Effector memory CD8-positive, alpha-beta T cell (primary cell): ENCODE data around the gene CTSZ.

ENCODE experiments used
- ATAC-seq: fragments of 150-1000 bp; cut with Tn5 transposase; replicated peaks from 2 replicates; pipeline ENCODE4 v1.10.0; 2021; ENCODE audit warnings: mild to moderate bottlenecking, moderate library complexity
- DNase-seq, 3 experiments: peaks; one replicate each; pipeline ENCODE4 v3.0.0; 2021
- H3K27ac Mint-ChIP-seq, 2 donors: one replicate each; pipeline ENCODE4 v1.8.0; 2022; ENCODE audit warnings: mild to moderate bottlenecking in 2 of 2, mixed read lengths in 2 of 2, moderate library complexity in 2 of 2
- H3K27me3 Mint-ChIP-seq, 2 donors: one replicate each; pipeline ENCODE4 v1.8.0; 2022; ENCODE audit warnings: mixed read lengths in 2 of 2
- H3K36me3 Mint-ChIP-seq: one replicate; pipeline ENCODE4 v1.8.0; 2022; ENCODE audit warnings: mild to moderate bottlenecking, moderate library complexity, mixed read lengths; ENCODE audit not compliant: insufficient read depth
- H3K4me1 Mint-ChIP-seq, 2 donors: one replicate each; pipeline ENCODE4 v1.8.0; 2022; ENCODE audit warnings: low read depth in 2 of 2, mixed read lengths in 2 of 2
- H3K4me3 Mint-ChIP-seq, 2 donors: one replicate each; pipeline ENCODE4 v1.8.0; 2022; ENCODE audit warnings: mild to moderate bottlenecking in 2 of 2, mixed read lengths in 2 of 2, moderate library complexity in 2 of 2
- H3K9me3 Mint-ChIP-seq, 2 donors: one replicate each; pipeline ENCODE4 v1.8.0; 2022; ENCODE audit warnings: mixed read lengths in 2 of 2

CTSZ gene

GRCh38 chr20:59004763-59005522 lies 2.1 kb downstream of the CTSZ start:
- H3K36me3 Mint-ChIP-seq: peaks cover 11% of the 10 kb centered on the region
- peak in 2 of 3 experiments; percentile 21 to 36 for DNase-seq
- H3K4me1 Mint-ChIP-seq: peaks cover 33 to 35% of the 10 kb centered on the region in 2 donors

GRCh38 chr20:59004493-59004762 lies 2.6 kb downstream of the CTSZ start:
- ATAC-seq (no peak), DNase-seq (peak; percentile 33 to 44 (median 40))
- no peaks in the 10 kb centered on the region for H3K27me3 Mint-ChIP-seq
- peaks cover 12% of the 10 kb centered on the region for H3K36me3 Mint-ChIP-seq
- H3K4me3 Mint-ChIP-seq: peak overlapping the region; percentile 82
- H3K27ac Mint-ChIP-seq: peak overlapping the region; percentile 93 to 97
- H3K4me1 Mint-ChIP-seq: peaks cover 33 to 35% of the 10 kb centered on the region in 2 donors
- no peaks in the 10 kb centered on the region for H3K9me3 Mint-ChIP-seq

More at GRCh38 chr20:59004763-59005522, 2.1 kb downstream of the CTSZ start:
- H3K27ac Mint-ChIP-seq: peak overlapping the region; percentile 93 to 97
- peak; percentile 50 for ATAC-seq
- H3K9me3 Mint-ChIP-seq: no peaks in the 10 kb centered on the region
- H3K27me3 Mint-ChIP-seq: no peaks in the 10 kb centered on the region
- H3K4me3 Mint-ChIP-seq: peak overlapping the region; percentile 82

GRCh38 chr20:59003836-59004492 lies 3.1 kb downstream of the CTSZ start:
- H3K4me3 Mint-ChIP-seq: peak overlapping the region; percentile 82
- DNase-seq (no peak), ATAC-seq (no peak)
- peaks cover 15% of the 10 kb centered on the region for H3K36me3 Mint-ChIP-seq
- H3K9me3 Mint-ChIP-seq: no peaks in the 10 kb centered on the region
- peaks cover 33 to 35% of the 10 kb centered on the region in 2 donors for H3K4me1 Mint-ChIP-seq
- no peaks in the 10 kb centered on the region for H3K27me3 Mint-ChIP-seq
- peak overlapping the region; percentile 93 to 97 for H3K27ac Mint-ChIP-seq

GRCh38 chr20:59002874-59003399 lies 4.1 kb downstream of the CTSZ start:
- Mint-ChIP-seq H3K27me3 (no peaks in the 10 kb centered on the region), H3K27ac (peak overlapping the region; percentile 93 to 97), H3K36me3 (peaks cover 20% of the 10 kb centered on the region), H3K4me1 (peaks cover 33 to 35% of the 10 kb centered on the region in 2 donors), H3K9me3 (no peaks in the 10 kb centered on the region), H3K4me3 (no peak overlapping the region)
- no peak for DNase-seq
- ATAC-seq: no peak

- Mint-ChIP-seq H3K27ac (peak overlapping the region in 1 of 2 donors; percentile 97), H3K9me3 (no peaks in the 10 kb centered on the region), H3K27me3 (no peaks in the 10 kb centered on the region), H3K36me3 (peaks cover 23% of the 10 kb centered on the region), H3K4me1 (peaks cover 30 to 35% of the 10 kb centered on the region in 2 donors), H3K4me3 (no peak overlapping the region)
- DNase-seq (no peak), ATAC-seq (no peak)
Observed at GRCh38 chr20:59002388-59002787, 4.7 kb downstream of the CTSZ start.

- Mint-ChIP-seq H3K9me3 (no peaks in the 10 kb centered on the region), H3K4me1 (peaks cover 30 to 35% of the 10 kb centered on the region in 2 donors), H3K36me3 (peaks cover 31% of the 10 kb centered on the region), H3K27ac (no peak overlapping the region), H3K4me3 (no peak overlapping the region), H3K27me3 (no peaks in the 10 kb centered on the region)
- DNase-seq (no peak), ATAC-seq (no peak)
Observed at GRCh38 chr20:59001449-59002171, 5.4 kb downstream of the CTSZ start.

- DNase-seq (no peak), ATAC-seq (no peak)
- Mint-ChIP-seq H3K27me3 (no peaks in the 10 kb centered on the region), H3K36me3 (peaks cover 36% of the 10 kb centered on the region), H3K9me3 (no peaks in the 10 kb centered on the region), H3K4me3 (no peak overlapping the region), H3K27ac (no peak overlapping the region), H3K4me1 (peaks cover 27 to 33% of the 10 kb centered on the region in 2 donors)
Observed at GRCh38 chr20:59001068-59001448, 6.0 kb downstream of the CTSZ start.

GRCh38 chr20:59000326-59000725 lies 6.7 kb downstream of the CTSZ start:
- Mint-ChIP-seq H3K4me1 (peaks cover 20 to 26% of the 10 kb centered on the region in 2 donors), H3K27me3 (no peaks in the 10 kb centered on the region), H3K9me3 (no peaks in the 10 kb centered on the region), H3K36me3 (peaks cover 43% of the 10 kb centered on the region), H3K27ac (no peak overlapping the region), H3K4me3 (no peak overlapping the region)
- DNase-seq: no peak
- no peak for ATAC-seq

GRCh38 chr20:58998656-58999055 lies 8.4 kb downstream of the CTSZ start:
- no peak for DNase-seq
- no peaks in the 10 kb centered on the region for H3K27me3 Mint-ChIP-seq
- no peaks in the 10 kb centered on the region for H3K9me3 Mint-ChIP-seq
- H3K36me3 Mint-ChIP-seq: peaks cover 55% of the 10 kb centered on the region
- no peak overlapping the region for H3K4me3 Mint-ChIP-seq
- H3K27ac Mint-ChIP-seq: no peak overlapping the region
- ATAC-seq: no peak
- peaks cover 5 to 10% of the 10 kb centered on the region in 2 donors for H3K4me1 Mint-ChIP-seq

- no peaks in the 10 kb centered on the region for H3K9me3 Mint-ChIP-seq
- H3K36me3 Mint-ChIP-seq: peaks cover 66% of the 10 kb centered on the region
- ATAC-seq: no peak
Observed at GRCh38 chr20:58997141-58997770, 9.8 kb downstream of the CTSZ start.

GRCh38 chr20:58996226-58996611 lies 10.8 kb downstream of the CTSZ start:
- no peaks in the 10 kb centered on the region for H3K9me3 Mint-ChIP-seq
- H3K4me1 Mint-ChIP-seq: no peaks in the 10 kb centered on the region
- H3K4me3 Mint-ChIP-seq: no peak overlapping the region
- peak overlapping the region in 1 of 2 donors; percentile 38 for H3K27ac Mint-ChIP-seq
- no peaks in the 10 kb centered on the region for H3K27me3 Mint-ChIP-seq
- DNase-seq (no peak), ATAC-seq (no peak)
- H3K36me3 Mint-ChIP-seq: peaks cover 75% of the 10 kb centered on the region

More at GRCh38 chr20:58997141-58997770, 9.8 kb downstream of the CTSZ start:
- Mint-ChIP-seq H3K27me3 (no peaks in the 10 kb centered on the region), H3K4me1 (peaks cover 0 to under 1% of the 10 kb centered on the region in 2 donors), H3K4me3 (no peak overlapping the region), H3K27ac (peak overlapping the region in 1 of 2 donors; percentile 57)
- DNase-seq: no peak

- Mint-ChIP-seq H3K9me3 (no peaks in the 10 kb centered on the region), H3K27me3 (no peaks in the 10 kb centered on the region), H3K27ac (peak overlapping the region in 1 of 2 donors; percentile 38), H3K4me3 (no peak overlapping the region), H3K4me1 (no peaks in the 10 kb centered on the region), H3K36me3 (peaks cover 81% of the 10 kb centered on the region)
- no peak for ATAC-seq
- DNase-seq: no peak
Observed at GRCh38 chr20:58995461-58996225, 11.4 kb downstream of the CTSZ start.
